Astrocyte (in vitro differentiated cells and primary cell): Measurements from ENCODE around the gene MDK.

Experiments
- EZH2 ChIP-seq: IDR thresholded peaks from 2 replicates; pipeline ENCODE4 v1.6.1; 2012; ENCODE audit warnings: mild to moderate bottlenecking, low read length, inconsistent platforms; ENCODE audit not compliant: insufficient read depth
- TF ChIP-seq, protein P1 (sequence below): IDR thresholded peaks from 2 replicates; pipeline ENCODE4 v1.5.1; 2011; ENCODE audit warnings: low read depth, mild to moderate bottlenecking, inconsistent platforms, low read length, moderate library complexity; ENCODE audit not compliant: insufficient read depth

DNA sequence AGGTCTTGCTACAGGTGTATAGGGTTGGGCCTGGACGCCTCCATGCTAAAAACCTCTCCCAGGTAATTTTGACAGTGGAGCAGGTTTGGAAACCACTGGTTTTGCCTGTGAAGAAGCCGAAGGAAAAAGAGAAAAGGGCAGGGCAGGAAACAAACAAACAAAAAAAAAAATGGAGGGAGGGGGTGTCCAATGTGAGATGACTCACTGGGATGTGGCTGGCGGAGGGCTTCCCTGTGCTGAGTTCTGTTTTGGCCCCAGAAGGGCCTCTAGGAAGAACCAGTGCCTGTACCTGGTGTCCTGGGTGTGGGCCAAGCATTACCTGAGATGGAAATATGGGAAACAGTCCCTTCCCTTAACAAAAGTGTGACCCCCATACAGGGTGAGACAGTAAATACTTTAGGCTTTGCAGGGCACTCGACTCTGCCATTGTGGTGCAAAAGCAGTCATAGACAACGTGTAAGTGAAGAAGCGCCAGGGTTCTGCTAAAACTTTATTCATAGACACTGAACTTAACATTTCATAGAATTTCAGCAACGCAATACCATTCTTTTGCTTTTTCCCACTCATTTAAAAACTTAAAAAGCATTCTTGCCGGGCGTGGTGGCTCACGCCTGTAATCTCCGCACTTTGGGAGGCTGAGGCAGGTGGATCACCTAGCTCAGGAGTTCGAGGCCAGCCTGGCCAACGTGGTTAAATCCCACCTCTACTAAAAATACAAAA lies 43.7 kb upstream of the MDK start:
- TF ChIP-seq EZH2, result no peak
- TF ChIP-seq, protein P1, sequence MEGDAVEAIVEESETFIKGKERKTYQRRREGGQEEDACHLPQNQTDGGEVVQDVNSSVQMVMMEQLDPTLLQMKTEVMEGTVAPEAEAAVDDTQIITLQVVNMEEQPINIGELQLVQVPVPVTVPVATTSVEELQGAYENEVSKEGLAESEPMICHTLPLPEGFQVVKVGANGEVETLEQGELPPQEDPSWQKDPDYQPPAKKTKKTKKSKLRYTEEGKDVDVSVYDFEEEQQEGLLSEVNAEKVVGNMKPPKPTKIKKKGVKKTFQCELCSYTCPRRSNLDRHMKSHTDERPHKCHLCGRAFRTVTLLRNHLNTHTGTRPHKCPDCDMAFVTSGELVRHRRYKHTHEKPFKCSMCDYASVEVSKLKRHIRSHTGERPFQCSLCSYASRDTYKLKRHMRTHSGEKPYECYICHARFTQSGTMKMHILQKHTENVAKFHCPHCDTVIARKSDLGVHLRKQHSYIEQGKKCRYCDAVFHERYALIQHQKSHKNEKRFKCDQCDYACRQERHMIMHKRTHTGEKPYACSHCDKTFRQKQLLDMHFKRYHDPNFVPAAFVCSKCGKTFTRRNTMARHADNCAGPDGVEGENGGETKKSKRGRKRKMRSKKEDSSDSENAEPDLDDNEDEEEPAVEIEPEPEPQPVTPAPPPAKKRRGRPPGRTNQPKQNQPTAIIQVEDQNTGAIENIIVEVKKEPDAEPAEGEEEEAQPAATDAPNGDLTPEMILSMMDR, result no peak
